Measurements from ENCODE around the gene URM1. TPM values are rescaled to one million over a fixed set of nuclear protein-coding genes. Genes with fewer than 3 reads are reported as not detected.

Gene URM1
- total and polyA plus RNA-seq, 2 donors = 37.9 to 46.7 TPM

Other genes starting within 250 kb of the URM1 start
- 51.6 TPM for gene PTGES2, start 243.6 kb upstream of the URM1 start, total RNA-seq
- 39.3 TPM for gene PTGES2, start 243.6 kb upstream of the URM1 start, polyA plus RNA-seq
- 3.4 TPM for gene LCN2, start 221.9 kb upstream of the URM1 start, total RNA-seq
- gene LCN2, start 221.9 kb upstream of the URM1 start, polyA plus RNA-seq = 31.9 TPM
- 134 TPM for gene BBLN, start 211.1 kb upstream of the URM1 start, total RNA-seq
- 162 TPM for gene BBLN, start 211.1 kb upstream of the URM1 start, polyA plus RNA-seq
- 25.4 TPM for gene CIZ1, start 179.8 kb upstream of the URM1 start, total RNA-seq
- 36.5 TPM for gene CIZ1, start 179.8 kb upstream of the URM1 start, polyA plus RNA-seq
- gene DNM1, start 168.0 kb upstream of the URM1 start, total RNA-seq = 0.94 TPM
- gene DNM1, start 168.0 kb upstream of the URM1 start, polyA plus RNA-seq = 4.5 TPM
- 18.3 TPM for gene GOLGA2, start 95.4 kb upstream of the URM1 start, total RNA-seq
- gene GOLGA2, start 95.4 kb upstream of the URM1 start, polyA plus RNA-seq = 45.0 TPM
- gene SWI5, start 95.1 kb upstream of the URM1 start, total RNA-seq = 25.9 TPM
- 26.3 TPM for gene SWI5, start 95.1 kb upstream of the URM1 start, polyA plus RNA-seq
- 20.3 TPM for gene TRUB2, start 48.9 kb upstream of the URM1 start, total RNA-seq
- gene TRUB2, start 48.9 kb upstream of the URM1 start, polyA plus RNA-seq = 14.9 TPM
- gene COQ4, start 48.5 kb upstream of the URM1 start, total RNA-seq = 27.9 TPM
- gene COQ4, start 48.5 kb upstream of the URM1 start, polyA plus RNA-seq = 61.7 TPM
- 6.7 TPM for gene SLC27A4, start 30.8 kb upstream of the URM1 start, total RNA-seq
- gene SLC27A4, start 30.8 kb upstream of the URM1 start, polyA plus RNA-seq = 20.7 TPM
- 2.3 TPM for gene CERCAM, start 49.5 kb downstream of the URM1 start, total RNA-seq
- 3.1 TPM for gene CERCAM, start 49.5 kb downstream of the URM1 start, polyA plus RNA-seq
- 34.4 TPM for gene ODF2, start 84.6 kb downstream of the URM1 start, total RNA-seq
- 22.7 TPM for gene ODF2, start 84.6 kb downstream of the URM1 start, polyA plus RNA-seq
- 36.8 TPM for gene GLE1, start 133.3 kb downstream of the URM1 start, total RNA-seq
- gene GLE1, start 133.3 kb downstream of the URM1 start, polyA plus RNA-seq = 23.7 TPM
- 109 TPM for gene SPTAN1, start 181.2 kb downstream of the URM1 start, total RNA-seq
- gene SPTAN1, start 181.2 kb downstream of the URM1 start, polyA plus RNA-seq = 136 TPM